HepG2 (cell line): Measurements from ENCODE around the gene HIVEP2. TPM values are rescaled to one million over a fixed set of nuclear protein-coding genes. Genes with fewer than 3 reads are reported as not detected.

Experiments
- ATAC-seq: fragments of 200-7000 bp; cut with Tn5 transposase; 3 replicates; pipeline ENCODE4 v1.9.1; 2020; ENCODE audit warnings: mild to moderate bottlenecking, moderate library complexity
- BruUV-seq: library from RNA; stranded (reverse); fragments of 400-500 nt; replicated peaks from 2 replicates; lab custom pipeline; 2021; lab: Mats Ljungman, UMichigan
- CTCF ChIA-PET: fragments of 300-600 bp; formaldehyde crosslinking; extraction: SDS; loops from one replicate; lab custom pipeline; 2021; ENCODE audit warnings: low total read pairs, inconsistent platforms, low intra/inter-chr PET ratio; lab: Yijun Ruan, JAX
- POLR2A ChIA-PET: fragments of 350-600 bp; sonication (Branson Sonifier 250); formaldehyde crosslinking; loops from one replicate; lab custom pipeline; 2020; ENCODE audit warnings: antibody characterized with exemption, inconsistent platforms; lab: Yijun Ruan, JAX
- DNase-seq: peaks from one replicate; pipeline ENCODE4 v3.0.0-alpha.2; 2015; ENCODE audit warnings: low spot score
- FAIRE-seq: peaks from 3 replicates; lab custom pipeline; 2011; peaks lifted over from hg19 to GRCh38; lab: Jason Lieb, UNC
- H2AFZ ChIP-seq: one replicate; pipeline ENCODE4 v1.6.1; 2011; ENCODE audit warnings: low read length, inconsistent platforms
- H3K27ac ChIP-seq: fragments of 300-600 bp; 3 replicates; pipeline ENCODE4 v1.8.0; 2011; ENCODE audit warnings: mixed run types, mild to moderate bottlenecking, mixed read lengths, low read length, inconsistent platforms; ENCODE audit not compliant: insufficient read depth; ENCODE audit errors: extremely low read length
- H3K27me3 ChIP-seq, 2 experiments: fragments of 200-600 bp in 1 of 2; 2 replicates in 1 of 2; 3 replicates in 1 of 2; pipeline versions ENCODE4 v1.6.0 to v1.8.0; 2011; ENCODE audit warnings: low read length in 2 of 2, mild to moderate bottlenecking in 2 of 2, moderate library complexity in 2 of 2, inconsistent platforms in 1 of 2; ENCODE audit not compliant: insufficient read depth in 2 of 2, control insufficient read depth in 1 of 2
- H3K36me3 ChIP-seq, 2 experiments: fragments of 200-600 bp in 1 of 2; replicated peaks in 1 of 2; 2 replicates in 1 of 2; 3 replicates in 1 of 2; pipeline versions ENCODE4 v1.5.1 to v1.8.0; 2011; ENCODE audit warnings: low read length in 2 of 2, inconsistent platforms in 1 of 2; ENCODE audit not compliant: insufficient read depth in 2 of 2, control insufficient read depth in 1 of 2
- H3K4me1 ChIP-seq: 2 replicates; pipeline ENCODE4 v1.5.1; 2012; ENCODE audit warnings: low read length, inconsistent platforms; ENCODE audit not compliant: insufficient read depth
- H3K4me2 ChIP-seq: 2 replicates; pipeline ENCODE4 v1.6.0; 2011; ENCODE audit warnings: low read depth, low read length, inconsistent platforms
- H3K4me3 ChIP-seq, 3 experiments: fragments of 200-600 bp in 1 of 3; sonication (generic), shearing (Covaris generic) in 1 of 3; replicated peaks in 1 of 3; 2 replicates each; pipeline ENCODE4 v1.5.1; 2011 to 2016; ENCODE audit warnings: low read length in 3 of 3, inconsistent platforms in 2 of 3, low read depth in 2 of 3, mild to moderate bottlenecking in 2 of 3, control low read depth in 1 of 3, mixed read lengths in 1 of 3; ENCODE audit not compliant: insufficient read depth in 1 of 3
- H3K79me2 ChIP-seq: one replicate; pipeline ENCODE4 v1.6.1; 2011; ENCODE audit warnings: low read length, inconsistent platforms; ENCODE audit not compliant: insufficient read depth
- H3K9ac ChIP-seq: 2 replicates; pipeline ENCODE4 v1.6.0; 2011; ENCODE audit warnings: mild to moderate bottlenecking, low read depth, low read length, inconsistent platforms; ENCODE audit not compliant: insufficient read depth
- H3K9me3 ChIP-seq: 2 replicates; pipeline ENCODE4 v1.5.1; 2012; ENCODE audit warnings: mild to moderate bottlenecking, low read length
- H4K20me1 ChIP-seq: 2 replicates; pipeline ENCODE4 v1.6.0; 2011; ENCODE audit warnings: inconsistent platforms, mild to moderate bottlenecking, low read length, moderate library complexity; ENCODE audit not compliant: insufficient read depth
- ELF1 ChIP-seq: sonication (generic); formaldehyde crosslinking; IDR thresholded peaks from 2 replicates; pipeline ENCODE4 v1.4.0; 2020; ENCODE audit warnings: missing genetic modification reagents
- GPBP1L1 ChIP-seq: sonication (generic); formaldehyde crosslinking; IDR thresholded peaks from 2 replicates; pipeline ENCODE4 v1.5.0; 2020; ENCODE audit warnings: mild to moderate bottlenecking, missing genetic modification reagents
- HIVEP1 ChIP-seq: sonication (generic); formaldehyde crosslinking; IDR thresholded peaks from 2 replicates; pipeline ENCODE4 v1.4.0; 2020; ENCODE audit warnings: mild to moderate bottlenecking, missing genetic modification reagents
- RBM22 ChIP-seq: fragments of 200-400 bp; formaldehyde crosslinking; optimal IDR thresholded peaks from 2 replicates; pipeline ENCODE3; 2017; ENCODE audit warnings: mild to moderate bottlenecking, low read length, moderate library complexity
- RNF219 ChIP-seq: sonication (generic); formaldehyde crosslinking; IDR thresholded peaks from 2 replicates; pipeline ENCODE4 v1.5.0; 2020; ENCODE audit warnings: mild to moderate bottlenecking, missing genetic modification reagents
- ZFP36 ChIP-seq: fragments of 150-350 bp; IDR thresholded peaks from 2 replicates; pipeline ENCODE4 v1.6.1; 2018; ENCODE audit warnings: borderline replicate concordance, low read length, low read depth; ENCODE audit not compliant: partially characterized antibody
- ZNF800 ChIP-seq: sonication (generic); formaldehyde crosslinking; IDR thresholded peaks from 2 replicates; pipeline ENCODE4 v1.4.0; 2020; ENCODE audit warnings: missing genetic modification reagents
- WGBS: methylation state at CpG from one replicate; pipeline ENCODE4 v1.1.6; 2017; ENCODE audit warnings: low lambda C conversion rate; 5-methylcytosine and 5-hydroxymethylcytosine counted together
- in situ Hi-C: cut with HindIII; loops from 2 replicates; pipeline ENCODE4 v1.10.0; 2017; ENCODE audit warnings: low pct_unique_long_range_greater_than_20kb; ENCODE audit not compliant: extremely low pct_ligation_motif_present
- intact Hi-C: fragments of 100-400 bp; cut with micrococcal nuclease; formaldehyde crosslinking; loops from one replicate; pipeline ENCODE4 v1.10.0; 2022; ENCODE audit not compliant: unreplicated experiment
- polyA plus RNA-seq, 8 experiments: library from polyadenylated mRNA; depleted of rRNA in 3 of 8; stranded (reverse) in 7 of 8; unstranded in 1 of 8; fragments of >200 nt; fragmentation: Illumina TruSeq in 4 of 8; extraction: Trizol in 4 of 8; gene quantifications; 2 replicates each; pipeline versions ENCODE4 v1.2.1 to v1.2.3, GENCODE V29; 2011 to 2016; ENCODE audit warnings: low read depth in 4 of 8, missing spikeins in 1 of 8, mixed read lengths in 1 of 8; ENCODE audit not compliant: insufficient read depth in 1 of 8
- total RNA-seq, 5 experiments: library from RNA; depleted of rRNA; stranded (reverse); fragments of >200 nt; fragmentation: Illumina TruSeq; extraction: Trizol; gene quantifications; 2 replicates each; pipeline ENCODE4 v1.2.3, GENCODE V29; 2016; ENCODE audit warnings: low read depth in 1 of 5

Gene HIVEP2
- total and polyA plus RNA-seq, 2 of the 13 experiments (the other 11 are each of a cell fraction or from before 2014, with no cell fraction given) = 3.4 to 12.9 TPM

- intact Hi-C loops = no loop called here
- ChIA-PET CTCF (no interaction called here), POLR2A (no interaction called here)
- H3K4me2 ChIP-seq = no peak overlapping the region
- H3K79me2 ChIP-seq = peaks cover 70% of the 10 kb centered on the region
- WGBS = 92% methylated on average over 2 of the region's 2 CpGs
- DNase-seq = no peak
- no peaks in the 10 kb centered on the region; a peak in 1 of 5 replicates for H3K36me3 ChIP-seq
- FAIRE-seq = no peak
- in situ Hi-C loops = no loop called here
- TF ChIP-seq RBM22 = no peak
- TF ChIP-seq ZFP36 = no peak
- TF ChIP-seq ELF1 (CRISPR knock-in tag) = no peak
- TF ChIP-seq ZNF800 = no peak
- TF ChIP-seq GPBP1L1 = no peak
- TF ChIP-seq HIVEP1 (CRISPR knock-in tag) = no peak
- TF ChIP-seq RNF219 (CRISPR knock-in tag) = no peak
- H4K20me1 ChIP-seq = peaks cover 45% of the 10 kb centered on the region
- H3K27me3 ChIP-seq = no peaks in the 10 kb centered on the region
- no peak overlapping the region for H3K9ac ChIP-seq
- H3K9me3 ChIP-seq = no peaks in the 10 kb centered on the region
- no peak for ATAC-seq
- no peak overlapping the region for H2AFZ ChIP-seq
- BruUV-seq = no TSS peak
- H3K4me1 ChIP-seq = peaks cover 46% of the 10 kb centered on the region
- no peak overlapping the region for H3K27ac ChIP-seq
- no peak overlapping the region for H3K4me3 ChIP-seq
These were observed 12.1 kb downstream of the HIVEP2 start for GRCh38 chr6:142932889-142933288.
